Common myeloid progenitor, CD34-positive (primary cell): Measurements from ENCODE around the gene SHC2.
A peak's percentile ranks its signal among the peaks of the same experiment; 100 is the strongest.

Experiments
- CTCF ChIA-PET: fragments of 350-600 bp; sonication (Branson Sonifier 250); formaldehyde crosslinking; loops from one replicate; lab custom pipeline; 2021; ENCODE audit warnings: antibody characterized with exemption; lab: Charles Lee
- POLR2A ChIA-PET: fragments of 350-600 bp; sonication (Branson Sonifier 250); formaldehyde crosslinking; loops from one replicate; lab custom pipeline; 2021; ENCODE audit warnings: antibody characterized with exemption; lab: Charles Lee
- DNase-seq, 3 donors: peaks; one replicate each; pipeline versions ENCODE4 v3.0.0 to v3.0.0-alpha.2; 2013
- H3K27ac ChIP-seq, 2 experiments: 1 replicate in 1 of 2; 2 replicates in 1 of 2; pipeline ENCODE4 v1.7.0; 2013; ENCODE audit warnings: inconsistent platforms in 2 of 2, low read length in 2 of 2, mild to moderate bottlenecking in 2 of 2, low read depth in 1 of 2, moderate library complexity in 1 of 2; ENCODE audit not compliant: severe bottlenecking in 2 of 2, insufficient read depth in 1 of 2, poor library complexity in 1 of 2
- H3K27me3 ChIP-seq, 5 experiments: replicated peaks in 2 of 5; 1 replicate in 3 of 5; 2 replicates in 2 of 5; pipeline versions ENCODE4 v1.6.1 to v1.7.0; 2013; ENCODE audit warnings: low read length in 4 of 5, mild to moderate bottlenecking in 2 of 5, moderate library complexity in 2 of 5, inconsistent platforms in 1 of 5; ENCODE audit not compliant: insufficient read depth in 5 of 5, control insufficient read depth in 4 of 5
- H3K36me3 ChIP-seq, 4 experiments: 1 replicate in 2 of 4; 2 replicates in 2 of 4; pipeline versions ENCODE4 v1.6.1 to v1.7.0; 2013; ENCODE audit warnings: low read length in 3 of 4, control low read depth in 1 of 4, mild to moderate bottlenecking in 1 of 4; ENCODE audit not compliant: control insufficient read depth in 4 of 4, insufficient read depth in 4 of 4
- H3K4me1 ChIP-seq, 4 experiments: 1 replicate in 3 of 4; 2 replicates in 1 of 4; pipeline versions ENCODE4 v1.6.1 to v1.7.1; 2013; ENCODE audit warnings: low read length in 3 of 4, mild to moderate bottlenecking in 3 of 4, control low read depth in 1 of 4, inconsistent platforms in 1 of 4, moderate library complexity in 1 of 4; ENCODE audit not compliant: control insufficient read depth in 4 of 4, insufficient read depth in 4 of 4; ENCODE audit errors: control extremely low read depth in 1 of 4
- H3K4me3 ChIP-seq, 7 experiments: 1 replicate in 4 of 7; 2 replicates in 3 of 7; pipeline versions ENCODE4 v1.5.1 to v1.7.0; 2013; ENCODE audit warnings: mild to moderate bottlenecking in 7 of 7, low read length in 6 of 7, moderate library complexity in 6 of 7, inconsistent platforms in 2 of 7, low read depth in 2 of 7, control low read depth in 1 of 7; ENCODE audit not compliant: insufficient read depth in 4 of 7, control insufficient read depth in 1 of 7; ENCODE audit errors: extremely low read depth in 1 of 7
- H3K9me3 ChIP-seq, 5 experiments: 1 replicate in 4 of 5; 2 replicates in 1 of 5; pipeline versions ENCODE4 v1.6.1 to v1.7.1; 2013; ENCODE audit warnings: low read length in 4 of 5, mild to moderate bottlenecking in 2 of 5, inconsistent platforms in 1 of 5, low read depth in 1 of 5, moderate library complexity in 1 of 5; ENCODE audit not compliant: control insufficient read depth in 4 of 5, insufficient read depth in 2 of 5; ENCODE audit errors: control extremely low read depth in 1 of 5
- WGBS: methylation state at CpG from one replicate; pipeline ENCODE4 v1.1.5; 2013; ENCODE audit not compliant: insufficient coverage; 5-methylcytosine and 5-hydroxymethylcytosine counted together

SHC2 gene

GRCh38 chr19:408441-408901 is 52.4 kb downstream of the SHC2 start:
- Histone ChIP-seq H3K4me3 (peak overlapping the region in 3 of 7 experiments; percentile 6 to 54 (median 38)), H3K27me3 (peaks cover 0 to 80% (median 13%) of the 10 kb centered on the region in 5 experiments), H3K36me3 (no peaks in the 10 kb centered on the region), H3K27ac (no peak overlapping the region), H3K9me3 (peaks cover 0 to 19% (median 0%) of the 10 kb centered on the region in 5 experiments), H3K4me1 (peaks cover 0 to 17% (median 7%) of the 10 kb centered on the region in 4 experiments)
- ChIA-PET CTCF (no interaction called here), POLR2A (no interaction called here)
- WGBS, result 2% methylated on average over 20 of the region's 30 CpGs
- DNase-seq, result no peak

DNA sequence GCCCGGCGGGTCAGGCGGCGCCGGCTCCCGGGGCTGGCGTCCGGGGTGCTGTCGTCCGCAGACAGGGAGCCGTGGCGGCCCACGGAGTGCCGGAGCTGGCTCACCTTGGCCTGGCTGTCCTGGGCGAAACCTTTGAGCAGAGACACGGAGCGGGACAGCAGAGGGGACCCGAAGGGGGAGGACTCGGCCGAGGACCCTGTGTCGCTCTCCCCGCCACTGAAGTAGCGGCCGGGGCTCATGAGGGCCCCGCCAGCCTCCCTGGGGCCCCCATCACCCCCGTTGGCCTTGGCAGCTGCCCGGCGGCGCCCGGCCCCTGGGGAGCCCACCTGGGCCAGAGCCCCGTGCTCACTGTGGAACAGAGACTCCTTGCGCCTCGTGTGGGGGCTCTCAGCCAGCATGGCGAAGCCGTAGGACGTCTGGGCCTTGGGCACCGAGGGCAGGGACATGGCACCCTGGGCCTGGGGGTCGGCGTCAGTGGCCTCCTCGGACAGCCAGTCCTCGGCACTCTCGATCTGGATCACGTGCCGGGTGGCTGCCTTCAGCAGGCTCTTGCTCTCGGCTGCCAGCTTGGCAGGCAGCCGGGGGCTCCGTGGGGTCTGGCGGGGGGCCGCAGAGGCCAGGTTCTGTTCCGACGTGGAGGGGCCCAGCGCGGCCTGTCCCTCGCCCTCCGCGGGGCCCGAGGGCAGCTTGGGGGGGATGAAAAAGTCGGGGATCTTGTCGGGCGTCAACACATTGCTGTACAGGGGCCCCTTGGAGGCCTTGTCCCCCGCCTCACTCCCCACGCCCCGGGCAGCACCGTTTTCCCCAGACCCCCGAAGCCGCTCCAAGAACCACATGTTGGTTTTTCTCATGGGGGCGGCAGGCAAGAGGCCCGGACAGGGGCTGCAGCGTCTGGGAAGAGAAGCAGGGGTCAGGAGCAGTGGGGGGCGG is 53.1 kb downstream of the SHC2 start:
- Histone ChIP-seq H3K27ac (no peak overlapping the region), H3K4me1 (peaks cover 0 to 17% (median 7%) of the 10 kb centered on the region in 4 experiments), H3K27me3 (peaks cover 0 to 82% (median 13%) of the 10 kb centered on the region in 5 experiments), H3K4me3 (no peak overlapping the region), H3K9me3 (peaks cover 0 to 19% (median 0%) of the 10 kb centered on the region in 5 experiments), H3K36me3 (no peaks in the 10 kb centered on the region)
- CTCF ChIA-PET, result no interaction called here
- POLR2A ChIA-PET, result no interaction called here
- no peak for DNase-seq
- WGBS, result 79% methylated on average over 43 of the region's 70 CpGs

- H3K27me3 ChIP-seq, result peaks cover 0 to 78% (median 13%) of the 10 kb centered on the region in 5 experiments
- ChIA-PET CTCF (no interaction called here), POLR2A (no interaction called here)
- H3K9me3 ChIP-seq, result peaks cover 0 to 19% (median 0%) of the 10 kb centered on the region in 5 experiments
- H3K36me3 ChIP-seq, result no peaks in the 10 kb centered on the region
- 94% methylated on average over 40 of the region's 48 CpGs for WGBS
- no peak overlapping the region for H3K27ac ChIP-seq
- peaks cover 0 to 17% (median 7%) of the 10 kb centered on the region in 4 experiments for H3K4me1 ChIP-seq
- DNase-seq, result no peak
- no peak overlapping the region for H3K4me3 ChIP-seq
Measured at GRCh38 chr19:406971-407510, 53.8 kb downstream of the SHC2 start.

DNA sequence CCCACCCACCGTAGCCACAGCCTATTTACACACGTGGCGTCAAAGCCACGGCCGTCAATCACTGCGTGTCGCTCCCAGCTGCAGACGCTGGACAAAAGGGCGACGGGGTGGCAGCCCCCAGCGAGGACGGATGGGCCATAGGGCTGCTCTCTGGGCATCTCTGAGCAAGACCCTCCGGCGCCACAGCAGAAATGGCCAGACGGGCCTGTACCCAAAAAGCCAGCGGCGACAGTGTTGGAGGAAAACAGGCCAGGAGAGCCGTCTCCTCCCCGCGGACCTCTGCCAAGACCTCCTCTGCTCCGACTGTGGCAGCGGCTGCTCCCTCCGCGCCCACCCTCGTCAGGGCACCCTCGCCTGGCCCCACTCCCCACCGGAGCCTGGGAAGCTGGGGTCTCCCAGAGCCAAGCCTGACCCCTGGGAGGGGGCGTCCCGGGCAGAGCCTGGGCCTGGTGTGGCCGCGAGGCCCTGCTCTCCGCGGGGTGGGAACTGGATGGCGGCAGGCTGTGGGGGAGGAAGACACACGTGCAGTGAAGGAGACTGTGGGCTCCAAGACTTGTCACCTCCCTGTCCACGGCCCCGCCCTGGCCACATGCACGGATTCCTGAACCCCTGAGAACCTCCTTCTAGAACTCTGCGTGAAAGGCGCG is 54.6 kb downstream of the SHC2 start:
- CTCF ChIA-PET, result no interaction called here

DNA sequence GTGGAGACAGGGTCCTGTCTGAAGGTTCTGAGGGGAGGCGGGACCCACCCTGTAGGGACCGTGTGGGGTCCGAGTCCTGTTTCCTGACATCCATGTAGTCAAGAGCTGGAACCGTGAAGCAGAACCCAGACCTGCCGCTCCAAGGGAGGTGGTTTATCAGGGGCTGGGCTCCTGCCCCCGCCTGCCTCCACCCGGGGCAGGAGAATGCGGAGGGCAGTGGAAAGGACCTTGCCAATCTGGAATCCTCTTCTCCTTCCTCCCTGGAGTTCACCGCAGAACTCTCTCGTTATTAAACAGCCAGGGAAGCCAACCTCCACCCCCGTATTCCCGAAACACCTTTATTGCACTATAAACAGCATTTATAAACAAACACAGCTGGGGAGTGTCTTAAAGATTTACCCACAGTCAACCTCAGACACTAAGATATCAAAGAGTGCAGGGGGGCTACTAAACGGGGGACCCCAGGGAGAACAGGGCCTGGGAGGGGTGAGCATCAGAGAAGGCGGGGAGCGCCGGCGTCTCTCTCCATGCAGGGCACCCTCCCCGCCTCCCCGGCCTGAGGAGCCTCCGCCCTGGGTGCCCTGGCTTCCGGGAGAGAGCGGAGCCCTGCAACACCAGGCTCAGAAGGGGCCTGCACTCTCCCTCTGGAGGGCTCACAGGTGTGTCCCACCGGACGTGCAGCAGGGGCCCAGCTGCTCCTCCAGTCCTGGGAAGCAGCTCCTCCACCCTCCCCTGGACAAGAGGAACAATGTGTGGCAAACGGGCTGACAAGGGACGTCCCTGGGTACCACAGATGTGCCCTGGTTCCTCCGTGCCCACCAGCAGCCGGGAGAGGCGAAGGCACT is 55.5 kb downstream of the SHC2 start:
- no peak for DNase-seq
- WGBS, result 43% methylated on average over 24 of the region's 29 CpGs
- H3K36me3 ChIP-seq, result no peaks in the 10 kb centered on the region
- H3K4me3 ChIP-seq, result no peak overlapping the region
- peaks cover 0 to 8% (median 0%) of the 10 kb centered on the region in 5 experiments for H3K9me3 ChIP-seq
- peaks cover 0 to 72% (median 10%) of the 10 kb centered on the region in 5 experiments for H3K27me3 ChIP-seq
- ChIA-PET POLR2A (no interaction called here), CTCF (no interaction called here)
- H3K4me1 ChIP-seq, result peaks cover 0 to 17% (median 7%) of the 10 kb centered on the region in 4 experiments
- no peak overlapping the region for H3K27ac ChIP-seq

More for the DNA sequence above, 54.6 kb downstream of the SHC2 start:
- H3K27ac ChIP-seq, result no peak overlapping the region
- H3K27me3 ChIP-seq, result peaks cover 0 to 73% (median 10%) of the 10 kb centered on the region in 5 experiments
- H3K4me1 ChIP-seq, result peaks cover 0 to 17% (median 7%) of the 10 kb centered on the region in 4 experiments
- no peaks in the 10 kb centered on the region for H3K36me3 ChIP-seq
- DNase-seq, result no peak
- peaks cover 0 to 14% (median 0%) of the 10 kb centered on the region in 5 experiments for H3K9me3 ChIP-seq
- POLR2A ChIA-PET, result no interaction called here
- WGBS, result 56% methylated on average over 36 of the region's 41 CpGs
- no peak overlapping the region for H3K4me3 ChIP-seq

- no peaks in the 10 kb centered on the region for H3K36me3 ChIP-seq
- peaks cover 0 to 55% (median 6%) of the 10 kb centered on the region in 5 experiments for H3K27me3 ChIP-seq
- ChIA-PET POLR2A (interaction anchor here (0.6 kb wide), 2 partner anchors 22 to 71 kb away, joined by 3 to 5 read pairs; no protein-coding TSS in a partner anchor), CTCF (no interaction called here)
- no peak for DNase-seq
- peaks cover 0 to 5% (median 0%) of the 10 kb centered on the region in 5 experiments for H3K9me3 ChIP-seq
- WGBS, result 89% methylated on average over 32 of the region's 38 CpGs
- peaks cover 0 to 3% (median under 1%) of the 10 kb centered on the region in 4 experiments for H3K4me1 ChIP-seq
- no peak overlapping the region for H3K4me3 ChIP-seq
- H3K27ac ChIP-seq, result no peak overlapping the region
Measured at GRCh38 chr19:403221-404027, 57.4 kb downstream of the SHC2 start.
